CD4-positive, alpha-beta memory T cell (primary cell): Measurements from ENCODE around the gene HDHD2. TPM values are rescaled to one million over a fixed set of nuclear protein-coding genes. Genes with fewer than 3 reads are reported as not detected.
"Not testable (repeated sequence)": the region's sequence is repeated elsewhere in the genome, so short reads cannot be mapped to it uniquely, and the experiment has no call there.

Experiments
- CTCF ChIA-PET: fragments of 350-600 bp; sonication (Branson Sonifier 250); formaldehyde crosslinking; loops from one replicate; lab custom pipeline; 2021; ENCODE audit warnings: inconsistent platforms; ENCODE audit not compliant: partially characterized antibody; lab: Charles Lee
- POLR2A ChIA-PET: fragments of 350-600 bp; sonication (Branson Sonifier 250); formaldehyde crosslinking; loops from one replicate; lab custom pipeline; 2021; ENCODE audit not compliant: partially characterized antibody; lab: Charles Lee
- DNase-seq, 5 donors: peaks; one replicate each; pipeline versions ENCODE4 v3.0.0 to v3.0.0-alpha.2; 2020 to 2022; ENCODE audit warnings: mixed read lengths in 1 of 5
- H3K27ac ChIP-seq: one replicate; pipeline ENCODE4 v1.7.0; 2013; ENCODE audit warnings: low read depth, low read length
- H3K27me3 ChIP-seq: 2 replicates; pipeline ENCODE4 v1.7.0; 2013; ENCODE audit warnings: mild to moderate bottlenecking, low read length, moderate library complexity; ENCODE audit not compliant: insufficient read depth
- H3K36me3 ChIP-seq: 2 replicates; pipeline ENCODE4 v1.7.0; 2013; ENCODE audit warnings: mild to moderate bottlenecking, low read length, moderate library complexity; ENCODE audit not compliant: insufficient read depth
- H3K4me1 ChIP-seq: 2 replicates; pipeline ENCODE4 v1.7.0; 2013; ENCODE audit warnings: mild to moderate bottlenecking, low read length, moderate library complexity; ENCODE audit not compliant: insufficient read depth
- H3K4me3 ChIP-seq, 2 donors: one replicate each; pipeline ENCODE4 v1.7.0; 2013; ENCODE audit warnings: low read length in 2 of 2, mild to moderate bottlenecking in 1 of 2
- H3K9me3 ChIP-seq, 2 donors: one replicate each; pipeline ENCODE4 v1.7.0; 2013; ENCODE audit warnings: low read length in 2 of 2, control low read depth in 1 of 2; ENCODE audit not compliant: control insufficient read depth in 1 of 2
- H3K27ac Mint-ChIP-seq, 7 donors: one replicate each; pipeline ENCODE4 v1.8.0; 2020 to 2021; ENCODE audit warnings: mixed read lengths in 7 of 7, mild to moderate bottlenecking in 6 of 7, inconsistent platforms in 3 of 7, moderate library complexity in 3 of 7
- H3K27me3 Mint-ChIP-seq, 2 donors: one replicate each; pipeline ENCODE4 v1.8.0; 2020 to 2021; ENCODE audit warnings: mixed read lengths in 2 of 2
- H3K36me3 Mint-ChIP-seq, 2 donors: one replicate each; pipeline ENCODE4 v1.8.0; 2020 to 2021; ENCODE audit warnings: mixed read lengths in 2 of 2, inconsistent platforms in 1 of 2, mild to moderate bottlenecking in 1 of 2
- H3K4me1 Mint-ChIP-seq, 4 donors: one replicate each; pipeline ENCODE4 v1.8.0; 2020 to 2021; ENCODE audit warnings: mixed read lengths in 4 of 4, mild to moderate bottlenecking in 1 of 4
- H3K4me3 Mint-ChIP-seq, 8 donors: one replicate each; pipeline ENCODE4 v1.8.0; 2020 to 2021; ENCODE audit warnings: mixed read lengths in 8 of 8, mild to moderate bottlenecking in 7 of 8, moderate library complexity in 6 of 8, inconsistent platforms in 3 of 8
- H3K9me3 Mint-ChIP-seq, 8 donors: one replicate each; pipeline ENCODE4 v1.8.0; 2020 to 2021; ENCODE audit warnings: mixed read lengths in 8 of 8, mild to moderate bottlenecking in 5 of 8, inconsistent platforms in 3 of 8, moderate library complexity in 1 of 8
- intact Hi-C: fragments of 100-400 bp; cut with micrococcal nuclease; formaldehyde crosslinking; loops from one replicate; pipeline ENCODE4 v1.15.1; 2023
- polyA plus RNA-seq, 2 donors: library from polyadenylated mRNA; unstranded; fragments of 300-500 nt; fragmentation: Illumina TruSeq; gene quantifications; one replicate each; pipeline ENCODE4 v1.2.3, GENCODE V29; 2021
- total RNA-seq, 2 experiments: library from RNA; stranded (reverse); gene quantifications; one replicate each; pipeline ENCODE4 v1.2.3, GENCODE V29; 2021

Gene HDHD2
- total and polyA plus RNA-seq, 4 experiments from 2014 or later, result 34.2 to 62.6 (median 38.5) TPM

- Histone ChIP-seq H3K27me3 (no peaks in the 10 kb centered on the region), H3K4me1 (peaks cover 16% of the 10 kb centered on the region), H3K27ac (no peak overlapping the region), H3K36me3 (no peaks in the 10 kb centered on the region), H3K9me3 (no peaks in the 10 kb centered on the region), H3K4me3 (no peak overlapping the region)
- intact Hi-C loops, result no loop called here
- no peak for DNase-seq
- POLR2A ChIA-PET, result no interaction called here
- Mint-ChIP-seq H3K9me3 (no peaks in the 10 kb centered on the region), H3K4me1 (peaks cover 21 to 36% (median 27%) of the 10 kb centered on the region in 4 donors), H3K4me3 (no peak overlapping the region), H3K36me3 (peaks cover 0 to 6% of the 10 kb centered on the region in 2 donors), H3K27me3 (no peaks in the 10 kb centered on the region), H3K27ac (no peak overlapping the region)
- CTCF ChIA-PET, result interaction anchor here (0.6 kb wide), 1 partner anchor 37 kb away, joined by 3 read pairs; no protein-coding TSS in a partner anchor
Observed at GRCh38 chr18:47168509-47168908, 18.2 kb upstream of the HDHD2 start.

GRCh38 chr18:47166294-47166693, 16.0 kb upstream of the HDHD2 start:
- intact Hi-C loops, result no loop called here
- Histone ChIP-seq H3K36me3 (no peaks in the 10 kb centered on the region), H3K9me3 (no peaks in the 10 kb centered on the region), H3K27me3 (no peaks in the 10 kb centered on the region), H3K4me3 (no peak overlapping the region), H3K4me1 (peaks cover 10% of the 10 kb centered on the region), H3K27ac (no peak overlapping the region)
- Mint-ChIP-seq H3K9me3 (no peaks in the 10 kb centered on the region), H3K4me3 (no peak overlapping the region), H3K27me3 (no peaks in the 10 kb centered on the region), H3K36me3 (peaks cover 0 to 6% of the 10 kb centered on the region in 2 donors), H3K27ac (peak overlapping the region in 1 of 7 donors; percentile 42), H3K4me1 (peaks cover 25 to 45% (median 33%) of the 10 kb centered on the region in 4 donors)
- POLR2A ChIA-PET, result no interaction called here
- CTCF ChIA-PET, result no interaction called here
- no peak for DNase-seq

- no peaks in the 10 kb centered on the region for H3K9me3 Mint-ChIP-seq
- intact Hi-C loops, result no loop called here
- no peaks in the 10 kb centered on the region for H3K27me3 ChIP-seq
- no peak overlapping the region for H3K4me3 ChIP-seq
- CTCF ChIA-PET, result no interaction called here
- H3K27me3 Mint-ChIP-seq, result no peaks in the 10 kb centered on the region
- H3K36me3 ChIP-seq, result no peaks in the 10 kb centered on the region
- peaks cover 0 to 6% of the 10 kb centered on the region in 2 donors for H3K36me3 Mint-ChIP-seq
- no peaks in the 10 kb centered on the region for H3K9me3 ChIP-seq
- peaks cover 21 to 34% (median 26%) of the 10 kb centered on the region in 4 donors for H3K4me1 Mint-ChIP-seq
- POLR2A ChIA-PET, result no interaction called here
- DNase-seq, result no peak
- H3K4me3 Mint-ChIP-seq, result peak overlapping the region in 2 of 8 donors; percentile 20 to 55
- H3K27ac Mint-ChIP-seq, result peak overlapping the region in 1 of 7 donors; percentile 44
- H3K27ac ChIP-seq, result no peak overlapping the region
- H3K4me1 ChIP-seq, result peaks cover 10% of the 10 kb centered on the region
Observed at GRCh38 chr18:47163241-47163640, 12.9 kb upstream of the HDHD2 start.

- no peak overlapping the region for H3K4me3 ChIP-seq
- DNase-seq, result no peak
- Mint-ChIP-seq H3K9me3 (no peaks in the 10 kb centered on the region), H3K27me3 (no peaks in the 10 kb centered on the region), H3K27ac (no peak overlapping the region), H3K4me1 (peaks cover 14 to 30% (median 20%) of the 10 kb centered on the region in 4 donors), H3K36me3 (peaks cover 10 to 14% of the 10 kb centered on the region in 2 donors), H3K4me3 (no peak overlapping the region)
- intact Hi-C loops, result no loop called here
- POLR2A ChIA-PET, result interaction anchor here (1.3 kb wide), 1 partner anchor 10 kb away, joined by 5 read pairs; the partner anchor contains the start of gene HDHD2
- no peaks in the 10 kb centered on the region for H3K27me3 ChIP-seq
- H3K4me1 ChIP-seq, result peaks cover 10% of the 10 kb centered on the region
- CTCF ChIA-PET, result no interaction called here
- H3K9me3 ChIP-seq, result no peaks in the 10 kb centered on the region
- H3K36me3 ChIP-seq, result no peaks in the 10 kb centered on the region
- H3K27ac ChIP-seq, result no peak overlapping the region
Observed at GRCh38 chr18:47160256-47160655, 10.0 kb upstream of the HDHD2 start.

- H3K9me3 ChIP-seq, H3K27ac ChIP-seq, H3K27ac Mint-ChIP-seq, H3K27me3 Mint-ChIP-seq, H3K36me3 ChIP-seq, DNase-seq, H3K4me3 ChIP-seq, H3K27me3 ChIP-seq, H3K9me3 Mint-ChIP-seq, H3K4me1 ChIP-seq, CTCF ChIA-PET, H3K4me3 Mint-ChIP-seq, POLR2A ChIA-PET: not testable (repeated sequence)
- Mint-ChIP-seq H3K4me1 (peaks cover 8 to 17% (median 9%) of the 10 kb centered on the region in 4 donors), H3K36me3 (peaks cover 14 to 25% of the 10 kb centered on the region in 2 donors)
- intact Hi-C loops, result loop anchor here (10.0 kb wide), 1 partner anchor 776 kb away; the partner anchor contains the start of gene SMAD2
Observed at GRCh38 chr18:47158404-47158803, 8.1 kb upstream of the HDHD2 start.

GRCh38 chr18:47151439-47151838, 1.1 kb upstream of the HDHD2 start:
- Histone ChIP-seq H3K27me3 (no peaks in the 10 kb centered on the region), H3K36me3 (no peaks in the 10 kb centered on the region), H3K9me3 (no peaks in the 10 kb centered on the region), H3K27ac (peak overlapping the region; percentile 70), H3K4me3 (peak overlapping the region; percentile 31 to 72), H3K4me1 (peaks cover 39% of the 10 kb centered on the region)
- POLR2A ChIA-PET, result interaction anchor here (2.2 to 3.6 kb wide), 2 partner anchors 23 to 234 kb away, joined by 10 to 16 read pairs; partner anchors contain the start of genes KATNAL2 and PIAS2
- Mint-ChIP-seq H3K4me1 (peaks cover 29 to 50% (median 39%) of the 10 kb centered on the region in 4 donors), H3K27me3 (no peaks in the 10 kb centered on the region), H3K36me3 (peaks cover 22 to 23% of the 10 kb centered on the region in 2 donors), H3K9me3 (no peaks in the 10 kb centered on the region), H3K4me3 (peak overlapping the region; percentile 92 to 98 (median 96)), H3K27ac (peak overlapping the region; percentile 89 to 98 (median 97))
- CTCF ChIA-PET, result interaction anchor here (1.3 kb wide), 1 partner anchor 52 kb away, joined by 3 read pairs; no protein-coding TSS in a partner anchor
- no peak for DNase-seq
- intact Hi-C loops, result loop anchor here (10.0 kb wide), 1 partner anchor 783 kb away; the partner anchor contains the start of gene SMAD2

- H3K4me1 ChIP-seq, result peaks cover 39% of the 10 kb centered on the region
- Mint-ChIP-seq H3K27ac (peak overlapping the region; percentile 89 to 98 (median 97)), H3K4me1 (peaks cover 31 to 55% (median 43%) of the 10 kb centered on the region in 4 donors), H3K9me3 (no peaks in the 10 kb centered on the region), H3K4me3 (peak overlapping the region; percentile 92 to 98 (median 96)), H3K36me3 (peaks cover 17 to 18% of the 10 kb centered on the region in 2 donors), H3K27me3 (no peaks in the 10 kb centered on the region)
- DNase-seq, result peak in 1 of 5 donors; percentile 33
- peak overlapping the region; percentile 31 to 72 for H3K4me3 ChIP-seq
- POLR2A ChIA-PET, result interaction anchor here (0.7 to 3.6 kb wide), 5 partner anchors 9 to 233 kb away, joined by 3 to 16 read pairs (median 5); partner anchors contain the start of genes KATNAL2 and PIAS2
- no peaks in the 10 kb centered on the region for H3K9me3 ChIP-seq
- no peaks in the 10 kb centered on the region for H3K36me3 ChIP-seq
- CTCF ChIA-PET, result interaction anchor here (1.3 to 2.0 kb wide), 2 partner anchors 53 to 54 kb away, joined by 3 to 6 read pairs; no protein-coding TSS in a partner anchor
- peak overlapping the region; percentile 70 for H3K27ac ChIP-seq
- intact Hi-C loops, result loop anchor here (1.0 to 10.0 kb wide), 2 partner anchors 25 to 784 kb away; partner anchors contain the start of genes IER3IP1 and SMAD2
- H3K27me3 ChIP-seq, result no peaks in the 10 kb centered on the region
Observed at GRCh38 chr18:47150824-47151366, 595 bp upstream of the HDHD2 start.
